ENCODE results near the gene SLC22A31. TPM values are rescaled to one million over a fixed set of nuclear protein-coding genes. Genes with fewer than 3 reads are reported as not detected.

SLC22A31 gene
- polyA plus RNA-seq, 1 of the 3 experiments (the other 2 are of a cell fraction): 0.07 TPM

GRCh38 chr16:89175280-89176146 is 24.8 kb downstream of the SLC22A31 start:
- no peak for DNase-seq
- Histone ChIP-seq H3K27ac (ENCODE audit: low read depth in 2 of 2, low read length in 1 of 2) (no peak overlapping the region), H3K9me3 (no peaks in the 10 kb centered on the region), H3K4me3 (ENCODE audit: low read depth in 2 of 2, low read length in 1 of 2) (no peak overlapping the region), H4K20me1 (ENCODE audit: insufficient read depth) (0 out of 2 replicates have a peak, but pooled peaks cover 7% of the 10 kb centered on the region), H3K9ac (no peak overlapping the region), H3K9me2 (no peaks in the 10 kb centered on the region), H3F3A (replicated peaks; ENCODE audit: insufficient read depth) (no peaks in the 10 kb centered on the region), H3K36me3 (replicated peaks in 1 of 2; ENCODE audit: control insufficient read depth in 1 of 2, insufficient read depth in 2 of 2, low read length in 1 of 2) (no peaks in the 10 kb centered on the region), H2AFZ (ENCODE audit: low read depth) (no peak overlapping the region), H3K79me2 (ENCODE audit: insufficient read depth) (no peaks in the 10 kb centered on the region), H3K4me2 (no peak overlapping the region), H3K27me3 (ENCODE audit: insufficient read depth) (peaks cover 44% of the 10 kb centered on the region; the same call in 1 of the 2 replicates), H3K4me1 (ENCODE audit: control insufficient read depth in 1 of 2, insufficient read depth in 2 of 2, low read depth in 1 of 2, low read length in 1 of 2) (peaks cover 0 to 18% of the 10 kb centered on the region in 2 experiments; a peak in 1 of 4 replicates)
- CTCF ChIA-PET: interaction anchor here (1.1 to 5.8 kb wide), 6 partner anchors 8 to 438 kb away, joined by 4 to 33 read pairs (median 7); no protein-coding TSS in a partner anchor
- WGBS (ENCODE audit: low lambda C conversion rate): 58% methylated on average over 6 of the region's 20 CpGs
- no peak for TF ChIP-seq EZH2phosphoT487 (IDR thresholded peaks at IDR 0.05; ENCODE audit: borderline replicate concordance, low read depth)
- TF ChIP-seq USF1 (IDR thresholded peaks at IDR 0.05; ENCODE audit: borderline replicate concordance, low read depth): peak; percentile 42; the same call in 1 of the 2 replicates
- POLR2A ChIA-PET: no interaction called here

DNA sequence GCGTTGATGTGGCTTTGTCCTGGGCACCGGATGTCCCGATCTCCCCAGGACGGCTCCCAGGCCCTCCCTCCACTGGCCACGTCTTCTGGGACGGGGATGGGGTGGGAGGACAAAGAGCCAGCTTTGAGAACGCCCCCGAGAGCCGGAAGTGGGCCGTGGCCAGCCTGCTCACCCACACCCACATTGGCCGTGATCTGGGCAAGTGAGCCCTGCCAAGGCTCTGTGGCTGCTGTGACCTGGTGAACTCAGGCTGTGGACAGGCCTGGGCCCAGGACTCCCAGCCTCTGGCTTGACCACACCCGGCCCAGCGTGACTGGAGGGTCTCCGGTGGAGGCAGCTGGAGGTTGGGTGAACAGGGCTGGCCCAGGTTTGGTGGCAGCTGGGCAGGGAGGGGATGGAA is 25.5 kb downstream of the SLC22A31 start:
- H3K9ac ChIP-seq: no peak overlapping the region
- no peak for DNase-seq
- no peaks in the 10 kb centered on the region for H3K9me2 ChIP-seq
- CTCF ChIA-PET: interaction anchor here (1.3 to 2.9 kb wide), 3 partner anchors 10 to 438 kb away, joined by 4 to 10 read pairs (median 10); no protein-coding TSS in a partner anchor
- no peaks in the 10 kb centered on the region for H3F3A ChIP-seq (replicated peaks; ENCODE audit: insufficient read depth)
- H3K4me1 ChIP-seq (ENCODE audit: control insufficient read depth in 1 of 2, insufficient read depth in 2 of 2, low read depth in 1 of 2, low read length in 1 of 2): peaks cover 0 to 18% of the 10 kb centered on the region in 2 experiments; a peak in 1 of 4 replicates
- no peak overlapping the region for H2AFZ ChIP-seq (ENCODE audit: low read depth)
- no peaks in the 10 kb centered on the region for H3K36me3 ChIP-seq (replicated peaks in 1 of 2; ENCODE audit: control insufficient read depth in 1 of 2, insufficient read depth in 2 of 2, low read length in 1 of 2)
- H3K79me2 ChIP-seq (ENCODE audit: insufficient read depth): no peaks in the 10 kb centered on the region
- TF ChIP-seq TEAD4 (IDR thresholded peaks at IDR 0.05; ENCODE audit: borderline replicate concordance, insufficient read depth) (no peak), ZBTB33 (IDR thresholded peaks at IDR 0.05; ENCODE audit: borderline replicate concordance, low read depth) (no peak), EP300 (IDR thresholded peaks at IDR 0.05; ENCODE audit: borderline replicate concordance in 1 of 2, low read depth in 1 of 2, low read length in 1 of 2) (no peak), FOXJ3 (CRISPR knock-in tag; IDR thresholded peaks at IDR 0.05) (no peak), FOSL2 (IDR thresholded peaks at IDR 0.05; ENCODE audit: borderline replicate concordance, low read depth) (no peak), YY1 (IDR thresholded peaks at IDR 0.05; ENCODE audit: low read depth) (no peak), NFIC (IDR thresholded peaks at IDR 0.05; ENCODE audit: borderline replicate concordance) (no peak), MXI1 (IDR thresholded peaks at IDR 0.05; ENCODE audit: low read depth, low read length) (no peak), RFX5 (IDR thresholded peaks at IDR 0.05; ENCODE audit: low read length) (no peak), GATA2 (CRISPR knock-in tag; IDR thresholded peaks at IDR 0.05) (no peak), TCF12 (IDR thresholded peaks at IDR 0.05) (no peak), USF1 (IDR thresholded peaks at IDR 0.05; ENCODE audit: borderline replicate concordance, low read depth) (no peak), SIN3A (IDR thresholded peaks at IDR 0.05; ENCODE audit: borderline replicate concordance, low read depth, low read length) (no peak), JUND (IDR thresholded peaks at IDR 0.05) (no peak)
- TF ChIP-seq, protein P1, sequence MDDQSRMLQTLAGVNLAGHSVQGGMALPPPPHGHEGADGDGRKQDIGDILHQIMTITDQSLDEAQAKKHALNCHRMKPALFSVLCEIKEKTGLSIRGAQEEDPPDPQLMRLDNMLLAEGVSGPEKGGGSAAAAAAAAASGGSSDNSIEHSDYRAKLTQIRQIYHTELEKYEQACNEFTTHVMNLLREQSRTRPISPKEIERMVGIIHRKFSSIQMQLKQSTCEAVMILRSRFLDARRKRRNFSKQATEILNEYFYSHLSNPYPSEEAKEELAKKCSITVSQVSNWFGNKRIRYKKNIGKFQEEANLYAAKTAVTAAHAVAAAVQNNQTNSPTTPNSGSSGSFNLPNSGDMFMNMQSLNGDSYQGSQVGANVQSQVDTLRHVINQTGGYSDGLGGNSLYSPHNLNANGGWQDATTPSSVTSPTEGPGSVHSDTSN (IDR thresholded peaks at IDR 0.05): no peak
- TF ChIP-seq, protein P2, sequence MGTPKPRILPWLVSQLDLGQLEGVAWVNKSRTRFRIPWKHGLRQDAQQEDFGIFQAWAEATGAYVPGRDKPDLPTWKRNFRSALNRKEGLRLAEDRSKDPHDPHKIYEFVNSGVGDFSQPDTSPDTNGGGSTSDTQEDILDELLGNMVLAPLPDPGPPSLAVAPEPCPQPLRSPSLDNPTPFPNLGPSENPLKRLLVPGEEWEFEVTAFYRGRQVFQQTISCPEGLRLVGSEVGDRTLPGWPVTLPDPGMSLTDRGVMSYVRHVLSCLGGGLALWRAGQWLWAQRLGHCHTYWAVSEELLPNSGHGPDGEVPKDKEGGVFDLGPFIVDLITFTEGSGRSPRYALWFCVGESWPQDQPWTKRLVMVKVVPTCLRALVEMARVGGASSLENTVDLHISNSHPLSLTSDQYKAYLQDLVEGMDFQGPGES (IDR thresholded peaks at IDR 0.05; ENCODE audit: low read depth, low read length): no peak
- H3K4me3 ChIP-seq (ENCODE audit: low read depth in 2 of 2, low read length in 1 of 2): no peak overlapping the region
- peaks cover 44% of the 10 kb centered on the region; the same call in 1 of the 2 replicates for H3K27me3 ChIP-seq (ENCODE audit: insufficient read depth)
- POLR2A ChIA-PET: no interaction called here
- H3K27ac ChIP-seq (ENCODE audit: low read depth in 2 of 2, low read length in 1 of 2): no peak overlapping the region
- WGBS (ENCODE audit: low lambda C conversion rate): 61% methylated on average over 8 of the region's 14 CpGs
- no peaks in the 10 kb centered on the region for H3K9me3 ChIP-seq
- H4K20me1 ChIP-seq (ENCODE audit: insufficient read depth): 0 out of 2 replicates have a peak, but pooled peaks cover 7% of the 10 kb centered on the region
- H3K4me2 ChIP-seq: no peak overlapping the region

Measured in SK-N-SH (cell line).